ENCODE results near the gene EPHA7. TPM values are rescaled to one million over a fixed set of nuclear protein-coding genes. Genes with fewer than 3 reads are reported as not detected.

EPHA7 gene
- polyA plus RNA-seq, 2 of the 4 experiments (the other 2 are of a cell fraction), result 0.45 to 0.56 TPM

GRCh38 chr6:93392797-93393196, 26.6 kb downstream of the EPHA7 start:
- no peaks in the 10 kb centered on the region for H3K4me1 ChIP-seq
- no peak overlapping the region for H3K27ac ChIP-seq
- DNase-seq (ENCODE audit: low read depth in 1 of 2, low spot score in 1 of 2) (no peak), FAIRE-seq (no peak), ATAC-seq (no peak)
- no peak overlapping the region for H3K4me3 ChIP-seq
- H3K4me2 ChIP-seq, result no peak overlapping the region
- 0% methylated on average over 1 of the region's 1 CpG for WGBS (ENCODE audit: missing lambda C conversion rate)
- no peaks in the 10 kb centered on the region for H3K9me3 ChIP-seq
- TF ChIP-seq CTCF (IDR thresholded peaks at IDR 0.05) (no peak), RARB (CRISPR knock-in tag; IDR thresholded peaks at IDR 0.05) (no peak), MYC (IDR thresholded peaks at IDR 0.05; ENCODE audit: borderline replicate concordance, low read length) (no peak), NR3C1 (IDR thresholded peaks at IDR 0.05) (no peak), CHD4 (IDR thresholded peaks at IDR 0.05; ENCODE audit: borderline replicate concordance) (no peak), FOSB (CRISPR knock-in tag; IDR thresholded peaks at IDR 0.05) (no peak), RNF2 (IDR thresholded peaks at IDR 0.05; ENCODE audit: borderline replicate concordance, low read depth) (no peak), EP300 (IDR thresholded peaks at IDR 0.05) (no peak), GATA3 (IDR thresholded peaks at IDR 0.05; ENCODE audit: borderline replicate concordance) (no peak), HOXB13 (CRISPR knock-in tag; IDR thresholded peaks at IDR 0.05; ENCODE audit: low read depth) (no peak)
- CTCF ChIA-PET, result no interaction called here
- POLR2A ChIA-PET, result no interaction called here

- no peak overlapping the region for H3K27ac ChIP-seq
- H3K4me3 ChIP-seq, result no peak overlapping the region
- H3K9me3 ChIP-seq, result no peaks in the 10 kb centered on the region
- no peak overlapping the region for H3K4me2 ChIP-seq
- DNase-seq (ENCODE audit: low read depth in 1 of 2, low spot score in 1 of 2) (no peak), FAIRE-seq (no peak), ATAC-seq (no peak)
- POLR2A ChIA-PET, result no interaction called here
- WGBS (ENCODE audit: missing lambda C conversion rate), result 6% methylated on average over 5 of the region's 5 CpGs
- H3K4me1 ChIP-seq, result no peaks in the 10 kb centered on the region
- no peak for TF ChIP-seq CBX8 (IDR thresholded peaks at IDR 0.05)
- no peak for TF ChIP-seq POLR2AphosphoS2 (conservative IDR thresholded peaks at IDR 0.05; ENCODE audit: low read length)
- TF ChIP-seq USF2 (IDR thresholded peaks at IDR 0.05), result no peak
- TF ChIP-seq BCL3 (IDR thresholded peaks at IDR 0.05), result no peak
- TF ChIP-seq EHMT2 (IDR thresholded peaks at IDR 0.05; ENCODE audit: low read depth), result no peak
- TF ChIP-seq ZNF302 (CRISPR knock-in tag; IDR thresholded peaks at IDR 0.05), result no peak
- TF ChIP-seq POLR2A (IDR thresholded peaks at IDR 0.05; ENCODE audit: low read length), result no peak
- TF ChIP-seq FOSB (CRISPR knock-in tag; IDR thresholded peaks at IDR 0.05), result no peak
- no peak for TF ChIP-seq E2F6 (IDR thresholded peaks at IDR 0.05; ENCODE audit: borderline replicate concordance, low read depth)
- no peak for TF ChIP-seq CTCF (IDR thresholded peaks at IDR 0.05)
- TF ChIP-seq REST (IDR thresholded peaks at IDR 0.05), result no peak
- TF ChIP-seq PBX3 (IDR thresholded peaks at IDR 0.05), result no peak
- no peak for TF ChIP-seq RCOR1 (IDR thresholded peaks at IDR 0.05; ENCODE audit: low read depth, low read length)
- no peak for TF ChIP-seq TP53 (CRISPR knock-in tag; IDR thresholded peaks at IDR 0.05)
- no peak for TF ChIP-seq TFCP2L1 (CRISPR knock-in tag; IDR thresholded peaks at IDR 0.05)
- no peak for TF ChIP-seq FOXS1 (CRISPR knock-in tag; IDR thresholded peaks at IDR 0.05)
- no peak for TF ChIP-seq BHLHE40 (IDR thresholded peaks at IDR 0.05; ENCODE audit: low read depth, low read length)
- CTCF ChIA-PET, result no interaction called here
These were observed 27.4 kb downstream of the EPHA7 start for GRCh38 chr6:93391965-93392364.
